HCT116 (cell line): ENCODE measurements around the gene KIR3DL1. TPM values are rescaled to one million over a fixed set of nuclear protein-coding genes. Genes with fewer than 3 reads are reported as not detected.
"Not testable (repeated sequence)": the region's sequence is repeated elsewhere in the genome, so short reads cannot be mapped to it uniquely, and the experiment has no call there.

Source experiments
- ATAC-seq: fragments of 200-7000 bp; cut with Tn5 transposase; 2 replicates; pipeline ENCODE4 v1.9.1; 2020; ENCODE audit warnings: mild to moderate bottlenecking, moderate library complexity
- BruUV-seq: library from RNA; stranded (reverse); fragments of 400-500 nt; replicated peaks from 2 replicates; lab custom pipeline; 2021; lab: Mats Ljungman, UMichigan
- CTCF ChIA-PET: fragments of 300-600 bp; sonication (Branson Sonifier 250); formaldehyde crosslinking; loops from one replicate; lab custom pipeline; 2021; ENCODE audit warnings: antibody characterized with exemption; lab: Charles Lee
- POLR2A ChIA-PET: fragments of 300-600, 350-600 bp; sonication (Branson Sonifier 250); formaldehyde crosslinking; loops from one replicate; lab custom pipeline; 2021; ENCODE audit warnings: antibody characterized with exemption; lab: Charles Lee
- RAD21 ChIA-PET, 2 experiments: fragments of 300-600 bp; sonication (Branson Sonifier 250); formaldehyde crosslinking; loops; one replicate each; lab custom pipeline; 2023; ENCODE audit warnings: low total read pairs in 2 of 2; ENCODE audit not compliant: uncharacterized antibody in 2 of 2, unreplicated experiment in 2 of 2, low non-redundant PET in 1 of 2; lab: Charles Lee
- DNase-seq: peaks from one replicate; pipeline ENCODE4 v3.0.0-alpha.2; 2010; ENCODE audit warnings: low read depth, low spot score
- H2AFZ ChIP-seq: fragments of 200-600 bp; shearing (Covaris generic), sonication (generic); 2 replicates; pipeline ENCODE4 v1.6.1; 2017; ENCODE audit warnings: low read depth, mixed run types, mixed read lengths, antibody characterized with exemption, low read length; ENCODE audit not compliant: poor library complexity, severe bottlenecking
- H3K27ac ChIP-seq: 2 replicates; pipeline ENCODE4 v1.5.1; 2012; ENCODE audit warnings: low read depth, low read length
- H3K27me3 ChIP-seq: fragments of 200-600 bp; sonication (generic); 2 replicates; pipeline ENCODE4 v1.6.1; 2016; ENCODE audit warnings: mixed run types, low read length, mixed read lengths; ENCODE audit not compliant: insufficient read depth
- H3K36me3 ChIP-seq, 2 experiments: fragments of 200-500 bp in 1 of 2; fragments of 200-600 bp in 1 of 2; sonication (Bioruptor generic) in 1 of 2; sonication (generic) in 1 of 2; 2 replicates each; pipeline versions ENCODE4 v1.5.1 to v1.6.1; 2014 to 2016; ENCODE audit warnings: low read length in 2 of 2, inconsistent platforms in 1 of 2, mixed read lengths in 1 of 2, mixed run types in 1 of 2; ENCODE audit not compliant: insufficient read depth in 2 of 2, control insufficient read depth in 1 of 2
- H3K4me1 ChIP-seq, 2 experiments: fragments of 200-600 bp in 1 of 2; sonication (generic) in 1 of 2; 2 replicates each; pipeline versions ENCODE4 v1.5.1 to v1.6.1; 2012 to 2017; ENCODE audit warnings: low read length in 2 of 2, inconsistent platforms in 1 of 2, mild to moderate bottlenecking in 1 of 2, mixed read lengths in 1 of 2, mixed run types in 1 of 2, moderate library complexity in 1 of 2; ENCODE audit not compliant: insufficient read depth in 2 of 2, control insufficient read depth in 1 of 2
- H3K4me2 ChIP-seq: fragments of 200-600 bp; sonication (generic); 2 replicates; pipeline ENCODE4 v1.6.1; 2017; ENCODE audit warnings: mixed run types, low read length, mixed read lengths
- H3K4me3 ChIP-seq, 2 experiments: fragments of 200-600 bp in 1 of 2; sonication (generic) in 1 of 2; replicated peaks in 1 of 2; 2 replicates each; pipeline ENCODE4 v1.5.1; 2011 to 2016; ENCODE audit warnings: low read length in 2 of 2, control low read depth in 1 of 2, low read depth in 1 of 2, mild to moderate bottlenecking in 1 of 2, mixed read lengths in 1 of 2, mixed run types in 1 of 2
- H3K79me2 ChIP-seq: fragments of 200-600 bp; sonication (generic); 2 replicates; pipeline ENCODE4 v1.6.1; 2017; ENCODE audit warnings: mild to moderate bottlenecking, mixed run types, low read length, moderate library complexity, mixed read lengths; ENCODE audit not compliant: insufficient read depth
- H3K9ac ChIP-seq: fragments of 200-600 bp; sonication (generic); 2 replicates; pipeline ENCODE4 v1.6.1; 2016; ENCODE audit warnings: low read length, mixed read lengths
- H3K9me2 ChIP-seq: fragments of 200-600 bp; sonication (generic), shearing (Covaris generic); 2 replicates; pipeline ENCODE4 v1.6.1; 2017; ENCODE audit warnings: mixed run types, mild to moderate bottlenecking, moderate library complexity; ENCODE audit not compliant: insufficient read depth
- H3K9me3 ChIP-seq, 2 experiments: fragments of 200-500 bp in 1 of 2; fragments of 200-600 bp in 1 of 2; sonication (Bioruptor generic) in 1 of 2; sonication (generic) in 1 of 2; 2 replicates each; pipeline ENCODE4 v1.6.1; 2014 to 2017; ENCODE audit warnings: low read length in 2 of 2, mixed read lengths in 2 of 2, inconsistent platforms in 1 of 2, low read depth in 1 of 2, mild to moderate bottlenecking in 1 of 2, mixed run types in 1 of 2, moderate library complexity in 1 of 2; ENCODE audit not compliant: control insufficient read depth in 1 of 2, insufficient read depth in 1 of 2
- H4K20me1 ChIP-seq: fragments of 200-600 bp; sonication (generic), shearing (Covaris generic); 2 replicates; pipeline ENCODE4 v1.6.1; 2017; ENCODE audit warnings: mixed run types, mild to moderate bottlenecking, moderate library complexity; ENCODE audit not compliant: insufficient read depth
- CEBPB ChIP-seq: IDR thresholded peaks from 2 replicates; pipeline ENCODE4 v1.6.1; 2012; ENCODE audit warnings: low read depth
- REST ChIP-seq: IDR thresholded peaks from 2 replicates; pipeline ENCODE4 v1.6.1; 2012; ENCODE audit warnings: low read depth
- intact Hi-C: fragments of 100-400 bp; cut with micrococcal nuclease; formaldehyde crosslinking; loops from 2 replicates; pipeline ENCODE4 v1.10.0; 2022
- total RNA-seq: library from RNA; stranded (reverse); gene quantifications from one replicate; pipeline ENCODE4 v1.2.1, GENCODE V29; 2021; ENCODE audit not compliant: unreplicated experiment

Gene KIR3DL1
- total RNA-seq, 1 experiment from 2014 or later = not detected

GRCh38 chr19:54806516-54806838 lies 9.8 kb upstream of the KIR3DL1 start (continued):
- TF ChIP-seq REST (no peak), CEBPB (no peak)
- TF ChIP-seq, all 23 proteins: peak for 0

GRCh38 chr19:54814571-54814970 lies 1.7 kb upstream of the KIR3DL1 start:
- H3K27ac ChIP-seq, H3K4me2 ChIP-seq, POLR2A ChIA-PET, DNase-seq, RAD21 ChIA-PET, CTCF ChIA-PET, BruUV-seq, H3K79me2 ChIP-seq, H3K9me3 ChIP-seq, H4K20me1 ChIP-seq, H3K9me2 ChIP-seq, H3K36me3 ChIP-seq, H3K9ac ChIP-seq, H3K4me1 ChIP-seq, ATAC-seq, H2AFZ ChIP-seq, H3K27me3 ChIP-seq, intact Hi-C loops, H3K4me3 ChIP-seq: not testable (repeated sequence)
